Activated T-helper 9 cell treated with anti-CD3 and anti-CD28 coated beads, Interleukin-2, amount 50 U/mL, for 16 hours (primary cell): ENCODE measurements around the gene MRPS11.
"Not testable (repeated sequence)": the region's sequence is repeated elsewhere in the genome, so short reads cannot be mapped to it uniquely, and the experiment has no call there.

Source experiments
- DNase-seq: peaks from one replicate; pipeline ENCODE4 v3.0.0-alpha.2; 2020; ENCODE audit warnings: low read depth

The MRPS11 gene

DNA sequence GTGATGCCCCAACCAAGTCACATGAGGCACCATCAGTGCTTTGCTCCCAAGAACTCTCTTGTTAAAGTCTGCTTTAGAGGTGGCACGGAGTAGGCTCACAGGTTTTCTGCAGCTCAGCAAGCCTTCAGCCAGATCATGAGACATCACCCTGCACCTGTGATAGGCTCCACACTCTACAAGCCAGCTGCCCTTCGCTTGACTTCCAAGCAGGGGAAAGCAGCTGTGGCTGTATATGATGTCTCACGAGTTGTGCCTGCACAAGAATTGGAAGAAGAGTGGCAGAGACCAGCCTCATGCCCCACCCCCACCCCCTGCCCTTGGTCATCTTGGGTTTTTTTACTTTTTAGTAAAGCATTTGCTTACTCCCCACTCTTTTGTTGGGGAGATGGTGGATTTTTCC lies 22.5 kb downstream of the MRPS11 start:
- DNase-seq = no peak

DNA sequence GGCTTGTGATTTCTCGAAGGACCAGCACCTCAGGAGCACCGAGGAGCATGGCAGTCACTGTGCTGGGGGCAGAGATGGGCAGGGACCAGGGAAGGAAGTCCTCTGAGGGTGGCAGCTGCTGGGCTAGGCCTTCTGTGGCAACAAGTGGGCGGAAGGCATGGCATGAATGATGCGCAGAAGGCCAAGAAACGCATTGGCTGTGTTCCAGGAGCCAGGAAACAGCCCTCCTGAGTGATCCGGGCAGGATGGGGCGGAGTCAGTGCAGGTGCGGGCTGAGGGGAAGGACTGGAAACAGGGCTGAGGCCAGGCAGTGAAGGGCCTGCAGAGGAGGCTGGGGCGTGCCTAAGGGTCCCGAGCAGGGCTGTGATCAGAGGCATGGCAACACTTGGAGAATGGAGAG lies 23.6 kb downstream of the MRPS11 start:
- DNase-seq = no peak

- no peak for DNase-seq
Observed at GRCh38 chr15:88493844-88494243, 26.3 kb downstream of the MRPS11 start.

GRCh38 chr15:88497109-88497765 lies 29.7 kb downstream of the MRPS11 start:
- DNase-seq = no peak

DNA sequence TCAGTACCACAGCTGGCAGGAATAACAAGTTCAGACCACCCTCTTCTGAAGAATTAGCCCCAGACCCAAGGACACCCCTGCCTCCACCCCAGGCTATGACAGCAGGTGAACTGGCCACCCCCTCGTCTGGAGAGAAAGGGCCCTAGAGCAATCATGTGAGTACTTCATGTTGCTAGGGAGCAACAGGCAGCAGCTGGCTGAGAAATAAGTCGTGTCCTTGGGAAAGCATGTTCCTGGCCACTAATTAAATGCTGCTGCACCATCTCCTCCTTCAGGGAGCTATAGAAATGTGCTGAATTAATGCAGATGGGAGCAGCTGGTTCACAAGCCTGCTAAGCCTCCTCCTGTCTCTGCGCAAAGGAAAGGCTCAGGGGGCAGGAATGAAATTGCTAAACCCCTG lies 31.5 kb downstream of the MRPS11 start:
- no peak for DNase-seq

GRCh38 chr15:88504445-88504844 lies 36.9 kb downstream of the MRPS11 start:
- DNase-seq = no peak

- no peak for DNase-seq
Observed at GRCh38 chr15:88505721-88506120, 38.2 kb downstream of the MRPS11 start.

- no peak for DNase-seq
Observed at GRCh38 chr15:88506628-88507027, 39.1 kb downstream of the MRPS11 start.

- no peak for DNase-seq
Observed at GRCh38 chr15:88509321-88509720, 41.8 kb downstream of the MRPS11 start.

GRCh38 chr15:88509964-88510363 lies 42.5 kb downstream of the MRPS11 start:
- no peak for DNase-seq

DNA sequence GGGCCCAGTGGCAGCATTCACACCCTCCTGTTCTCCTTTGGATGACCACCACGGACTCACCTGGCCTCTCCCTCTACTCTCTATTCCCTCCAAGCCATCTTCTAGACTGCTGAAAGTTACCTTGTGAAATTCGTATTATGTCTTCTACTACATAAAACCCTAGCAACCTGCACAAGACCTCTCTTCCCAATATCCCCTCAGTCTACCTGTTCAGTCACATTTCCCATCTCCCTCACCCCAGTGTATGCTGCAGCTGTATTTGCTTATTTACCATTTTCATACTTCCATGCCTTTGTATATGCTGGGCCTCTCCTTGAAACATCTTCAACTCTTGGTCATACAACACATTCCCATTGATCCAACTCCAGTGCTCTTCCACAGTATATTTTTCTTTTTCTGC lies 43.7 kb downstream of the MRPS11 start:
- no peak for DNase-seq

- no peak for DNase-seq
Observed at GRCh38 chr15:88512078-88512477, 44.6 kb downstream of the MRPS11 start.

DNA sequence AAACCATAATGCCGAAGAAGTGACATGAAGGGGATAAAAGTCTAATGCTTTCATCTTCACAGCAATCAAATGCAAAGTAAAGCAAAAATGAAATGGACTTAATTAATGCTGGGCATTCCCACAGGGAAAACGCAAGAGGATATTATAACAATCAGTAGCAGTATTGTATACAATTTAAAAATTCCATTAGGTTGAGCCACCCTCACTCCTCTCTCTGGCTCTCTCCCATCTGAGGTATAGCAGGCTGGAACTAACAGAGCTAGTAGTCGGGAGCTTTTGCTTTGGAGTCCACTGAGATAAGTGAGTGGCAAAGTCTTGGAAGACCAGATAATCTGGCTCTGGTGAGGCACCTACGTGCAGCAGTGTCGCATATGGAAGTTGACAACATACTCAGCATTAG lies 45.1 kb downstream of the MRPS11 start:
- DNase-seq = no peak

DNA sequence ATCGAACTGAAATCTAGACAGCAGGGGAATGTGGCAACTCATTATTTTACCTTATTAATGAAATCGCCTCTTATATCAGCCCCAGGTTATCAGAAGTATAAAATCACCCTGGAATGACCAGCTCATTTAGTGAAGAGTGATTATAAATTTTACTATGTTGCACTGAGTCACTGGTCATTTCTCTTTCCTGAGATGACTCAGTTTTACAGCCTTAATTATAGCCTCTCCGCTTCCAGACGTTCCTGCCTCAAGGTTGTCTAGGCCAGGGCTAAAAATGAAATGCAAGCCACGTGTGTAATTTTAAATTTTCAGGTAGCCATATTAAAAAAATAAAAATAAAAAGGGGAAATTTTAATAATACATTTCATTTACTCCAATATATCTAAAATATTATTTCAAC lies 45.7 kb downstream of the MRPS11 start:
- no peak for DNase-seq

- DNase-seq = no peak
Observed at GRCh38 chr15:88518903-88519302, 51.4 kb downstream of the MRPS11 start.

- DNase-seq = not testable (repeated sequence)
Observed at GRCh38 chr15:88524094-88524493, 56.6 kb downstream of the MRPS11 start.

- DNase-seq = no peak
Observed at GRCh38 chr15:88525418-88525817, 57.9 kb downstream of the MRPS11 start.

GRCh38 chr15:88526247-88526879 lies 58.9 kb downstream of the MRPS11 start:
- no peak for DNase-seq

DNA sequence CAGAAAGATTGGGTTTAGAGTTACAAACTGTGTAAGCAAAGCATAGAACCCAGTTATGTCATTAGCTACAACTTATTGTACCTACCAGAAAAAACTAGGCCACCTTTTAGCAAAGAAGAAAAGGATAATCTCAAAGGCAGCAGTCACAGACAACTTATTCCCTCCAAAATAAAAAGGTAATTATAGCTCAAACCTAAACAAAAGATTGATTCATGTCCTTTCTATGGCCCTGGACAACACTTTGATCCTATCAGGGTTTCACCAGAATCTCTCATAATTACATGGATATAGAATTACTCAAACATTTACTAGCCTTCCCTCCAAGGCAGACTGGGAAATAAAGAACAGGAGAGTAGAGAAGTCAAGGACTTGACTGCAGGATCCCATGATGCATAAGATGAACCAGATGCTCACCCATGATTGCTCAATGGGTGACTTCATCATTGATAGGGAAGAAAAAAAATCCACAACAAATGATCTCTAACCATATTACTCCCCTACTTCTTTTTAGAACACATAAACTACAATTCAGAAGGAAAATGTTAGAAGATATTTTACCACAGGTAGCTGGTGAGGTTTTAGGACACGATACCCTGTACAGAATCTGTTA lies 61.6 kb downstream of the MRPS11 start:
- DNase-seq = no peak
